ENCODE results near the gene RANBP17.
"Not testable (repeated sequence)": the region's sequence is repeated elsewhere in the genome, so short reads cannot be mapped to it uniquely, and the experiment has no call there.

The RANBP17 gene

GRCh38 chr5:171291371-171291770, 429.6 kb downstream of the RANBP17 start:
- no peak overlapping the region for H3K27ac ChIP-seq (ENCODE audit: low read depth, low read length)
- H2BK120ac ChIP-seq (ENCODE audit: low read depth, low read length) = no peak overlapping the region
- H3K79me2 ChIP-seq (ENCODE audit: control insufficient read depth, insufficient read depth, low read length) = no peaks in the 10 kb centered on the region
- H3K4ac ChIP-seq (ENCODE audit: low read depth, low read length) = no peak overlapping the region
- no peaks in the 10 kb centered on the region for H3K4me1 ChIP-seq (ENCODE audit: control insufficient read depth, low read depth, low read length)
- H3K4me2 ChIP-seq (ENCODE audit: low read length) = no peak overlapping the region
- no peak overlapping the region for H2BK5ac ChIP-seq (ENCODE audit: low read length)
- no peak overlapping the region for H4K8ac ChIP-seq (ENCODE audit: low read depth, low read length)
- no peak overlapping the region for H3K23ac ChIP-seq (ENCODE audit: low read length)
- H3K36me3 ChIP-seq (ENCODE audit: control insufficient read depth, insufficient read depth, low read length) = no peaks in the 10 kb centered on the region
- H3K79me1 ChIP-seq (ENCODE audit: low read length) = no peaks in the 10 kb centered on the region
- no peak overlapping the region for H3K4me3 ChIP-seq (ENCODE audit: low read length)
- no peak for DNase-seq
- no peaks in the 10 kb centered on the region for H3K27me3 ChIP-seq (ENCODE audit: insufficient read depth, low read length, poor library complexity)
- H2AK5ac ChIP-seq (ENCODE audit: low read length) = no peak overlapping the region
- H3K18ac ChIP-seq (ENCODE audit: low read length) = no peak overlapping the region
- H3K56ac ChIP-seq (ENCODE audit: low read length) = no peak overlapping the region
- H3K9ac ChIP-seq (ENCODE audit: low read length) = no peak overlapping the region
- no CpG with 5 or more reads among the region's 4 CpGs for WGBS (ENCODE audit: extremely low coverage, insufficient coverage, low lambda C conversion rate)
- H2BK15ac ChIP-seq (replicated peaks; ENCODE audit: low read depth) = no peak overlapping the region
- H4K5ac ChIP-seq (ENCODE audit: low read length) = no peak overlapping the region

- no peak for DNase-seq
- H4K8ac ChIP-seq (ENCODE audit: low read depth, low read length) = no peak overlapping the region
These were observed 433.5 kb downstream of the RANBP17 start for GRCh38 chr5:171295299-171295698.

GRCh38 chr5:171295801-171296200, 434.0 kb downstream of the RANBP17 start:
- Histone ChIP-seq H3K4me2 (ENCODE audit: low read length) (no peak overlapping the region), H4K5ac (ENCODE audit: low read length) (no peak overlapping the region), H4K8ac (ENCODE audit: low read depth, low read length) (no peak overlapping the region), H2BK120ac (ENCODE audit: low read depth, low read length) (no peak overlapping the region), H3K27ac (ENCODE audit: low read depth, low read length) (no peak overlapping the region), H3K4me1 (ENCODE audit: control insufficient read depth, low read depth, low read length) (no peaks in the 10 kb centered on the region), H3K36me3 (ENCODE audit: control insufficient read depth, insufficient read depth, low read length) (no peaks in the 10 kb centered on the region), H3K27me3 (ENCODE audit: insufficient read depth, low read length, poor library complexity) (no peaks in the 10 kb centered on the region), H2AK5ac (ENCODE audit: low read length) (no peak overlapping the region), H3K79me1 (ENCODE audit: low read length) (no peaks in the 10 kb centered on the region), H2BK15ac (replicated peaks; ENCODE audit: low read depth) (no peak overlapping the region), H3K79me2 (ENCODE audit: control insufficient read depth, insufficient read depth, low read length) (no peaks in the 10 kb centered on the region), H3K18ac (ENCODE audit: low read length) (no peak overlapping the region), H3K4me3 (ENCODE audit: low read length) (no peak overlapping the region), H3K23ac (ENCODE audit: low read length) (no peak overlapping the region), H3K56ac (ENCODE audit: low read length) (no peak overlapping the region), H3K4ac (ENCODE audit: low read depth, low read length) (no peak overlapping the region), H3K9ac (ENCODE audit: low read length) (no peak overlapping the region), H2BK5ac (ENCODE audit: low read length) (no peak overlapping the region)
- no peak for DNase-seq
- no CpG with 5 or more reads among the region's 5 CpGs for WGBS (ENCODE audit: extremely low coverage, insufficient coverage, low lambda C conversion rate)

More at GRCh38 chr5:171295299-171295698, 433.5 kb downstream of the RANBP17 start:
- no peak overlapping the region for H4K5ac ChIP-seq (ENCODE audit: low read length)
- no peak overlapping the region for H3K4me3 ChIP-seq (ENCODE audit: low read length)
- H2BK15ac ChIP-seq (replicated peaks; ENCODE audit: low read depth) = no peak overlapping the region
- no peaks in the 10 kb centered on the region for H3K27me3 ChIP-seq (ENCODE audit: insufficient read depth, low read length, poor library complexity)
- no peaks in the 10 kb centered on the region for H3K79me1 ChIP-seq (ENCODE audit: low read length)
- H3K23ac ChIP-seq (ENCODE audit: low read length) = no peak overlapping the region
- H2BK120ac ChIP-seq (ENCODE audit: low read depth, low read length) = no peak overlapping the region
- WGBS (ENCODE audit: extremely low coverage, insufficient coverage, low lambda C conversion rate) = no CpG with 5 or more reads among the region's 1 CpG
- H3K18ac ChIP-seq (ENCODE audit: low read length) = no peak overlapping the region
- no peak overlapping the region for H3K27ac ChIP-seq (ENCODE audit: low read depth, low read length)
- no peak overlapping the region for H2AK5ac ChIP-seq (ENCODE audit: low read length)
- H3K36me3 ChIP-seq (ENCODE audit: control insufficient read depth, insufficient read depth, low read length) = no peaks in the 10 kb centered on the region
- no peaks in the 10 kb centered on the region for H3K79me2 ChIP-seq (ENCODE audit: control insufficient read depth, insufficient read depth, low read length)
- no peak overlapping the region for H3K4ac ChIP-seq (ENCODE audit: low read depth, low read length)
- H2BK5ac ChIP-seq (ENCODE audit: low read length) = no peak overlapping the region
- H3K4me2 ChIP-seq (ENCODE audit: low read length) = no peak overlapping the region
- H3K56ac ChIP-seq (ENCODE audit: low read length) = no peak overlapping the region
- H3K4me1 ChIP-seq (ENCODE audit: control insufficient read depth, low read depth, low read length) = no peaks in the 10 kb centered on the region
- no peak overlapping the region for H3K9ac ChIP-seq (ENCODE audit: low read length)

GRCh38 chr5:171297941-171298340, 436.1 kb downstream of the RANBP17 start:
- not testable (repeated sequence) for H4K5ac ChIP-seq (ENCODE audit: low read length); H3K4me2 ChIP-seq (ENCODE audit: low read length)

GRCh38 chr5:171299228-171299627, 437.4 kb downstream of the RANBP17 start:
- Histone ChIP-seq H3K56ac (ENCODE audit: low read length) (no peak overlapping the region), H4K5ac (ENCODE audit: low read length) (no peak overlapping the region), H3K79me2 (ENCODE audit: control insufficient read depth, insufficient read depth, low read length) (no peaks in the 10 kb centered on the region), H3K9ac (ENCODE audit: low read length) (no peak overlapping the region), H2AK5ac (ENCODE audit: low read length) (no peak overlapping the region), H2BK120ac (ENCODE audit: low read depth, low read length) (no peak overlapping the region), H3K18ac (ENCODE audit: low read length) (no peak overlapping the region), H3K23ac (ENCODE audit: low read length) (no peak overlapping the region), H2BK15ac (replicated peaks; ENCODE audit: low read depth) (no peak overlapping the region), H2BK5ac (ENCODE audit: low read length) (no peak overlapping the region), H3K27me3 (ENCODE audit: insufficient read depth, low read length, poor library complexity) (peaks cover 6% of the 10 kb centered on the region), H4K8ac (ENCODE audit: low read depth, low read length) (no peak overlapping the region), H3K79me1 (ENCODE audit: low read length) (no peaks in the 10 kb centered on the region), H3K4ac (ENCODE audit: low read depth, low read length) (no peak overlapping the region), H3K4me2 (ENCODE audit: low read length) (no peak overlapping the region), H3K27ac (ENCODE audit: low read depth, low read length) (no peak overlapping the region), H3K4me1 (ENCODE audit: control insufficient read depth, low read depth, low read length) (no peaks in the 10 kb centered on the region), H3K4me3 (ENCODE audit: low read length) (no peak overlapping the region), H3K36me3 (ENCODE audit: control insufficient read depth, insufficient read depth, low read length) (no peaks in the 10 kb centered on the region)
- no peak for DNase-seq
- WGBS (ENCODE audit: extremely low coverage, insufficient coverage, low lambda C conversion rate) = no CpG with 5 or more reads among the region's 4 CpGs

More at GRCh38 chr5:171297941-171298340, 436.1 kb downstream of the RANBP17 start:
- not testable (repeated sequence) for H2BK5ac ChIP-seq (ENCODE audit: low read length); H4K8ac ChIP-seq (ENCODE audit: low read depth, low read length); H3K79me1 ChIP-seq (ENCODE audit: low read length); H3K27me3 ChIP-seq (ENCODE audit: insufficient read depth, low read length, poor library complexity); H3K36me3 ChIP-seq (ENCODE audit: control insufficient read depth, insufficient read depth, low read length); H3K18ac ChIP-seq (ENCODE audit: low read length); H2BK120ac ChIP-seq (ENCODE audit: low read depth, low read length); H3K4me1 ChIP-seq (ENCODE audit: control insufficient read depth, low read depth, low read length); H2AK5ac ChIP-seq (ENCODE audit: low read length); H2BK15ac ChIP-seq (replicated peaks; ENCODE audit: low read depth); H3K27ac ChIP-seq (ENCODE audit: low read depth, low read length); DNase-seq; H3K79me2 ChIP-seq (ENCODE audit: control insufficient read depth, insufficient read depth, low read length); H3K4ac ChIP-seq (ENCODE audit: low read depth, low read length); H3K4me3 ChIP-seq (ENCODE audit: low read length); H3K56ac ChIP-seq (ENCODE audit: low read length); H3K9ac ChIP-seq (ENCODE audit: low read length); H3K23ac ChIP-seq (ENCODE audit: low read length)
- no CpG with 5 or more reads among the region's 6 CpGs for WGBS (ENCODE audit: extremely low coverage, insufficient coverage, low lambda C conversion rate)

GRCh38 chr5:171299851-171300250, 438.0 kb downstream of the RANBP17 start:
- no peak overlapping the region for H2BK15ac ChIP-seq (replicated peaks; ENCODE audit: low read depth)
- WGBS (ENCODE audit: extremely low coverage, insufficient coverage, low lambda C conversion rate) = no CpG with 5 or more reads among the region's 2 CpGs

More at GRCh38 chr5:171299851-171300250, 438.0 kb downstream of the RANBP17 start:
- Histone ChIP-seq H3K4ac (ENCODE audit: low read depth, low read length) (no peak overlapping the region), H2BK120ac (ENCODE audit: low read depth, low read length) (no peak overlapping the region), H4K8ac (ENCODE audit: low read depth, low read length) (no peak overlapping the region), H3K27ac (ENCODE audit: low read depth, low read length) (no peak overlapping the region), H3K27me3 (ENCODE audit: insufficient read depth, low read length, poor library complexity) (peaks cover 12% of the 10 kb centered on the region), H3K18ac (ENCODE audit: low read length) (no peak overlapping the region), H3K23ac (ENCODE audit: low read length) (no peak overlapping the region), H3K79me2 (ENCODE audit: control insufficient read depth, insufficient read depth, low read length) (no peaks in the 10 kb centered on the region), H4K5ac (ENCODE audit: low read length) (no peak overlapping the region), H2AK5ac (ENCODE audit: low read length) (no peak overlapping the region), H3K4me3 (ENCODE audit: low read length) (no peak overlapping the region), H3K79me1 (ENCODE audit: low read length) (no peaks in the 10 kb centered on the region), H3K4me2 (ENCODE audit: low read length) (no peak overlapping the region), H3K56ac (ENCODE audit: low read length) (no peak overlapping the region), H2BK5ac (ENCODE audit: low read length) (no peak overlapping the region), H3K4me1 (ENCODE audit: control insufficient read depth, low read depth, low read length) (no peaks in the 10 kb centered on the region), H3K36me3 (ENCODE audit: control insufficient read depth, insufficient read depth, low read length) (no peaks in the 10 kb centered on the region), H3K9ac (ENCODE audit: low read length) (no peak overlapping the region)
- no peak for DNase-seq
